Ovary (tissue), 9 donors: ENCODE data around the gene HNRNPU. TPM values are rescaled to one million over a fixed set of nuclear protein-coding genes. Genes with fewer than 3 reads are reported as not detected.

Source experiments
- DNase-seq, 5 donors: peaks; one replicate each; pipeline ENCODE4 v3.0.0-alpha.2; 2019 to 2020
- H3K27ac ChIP-seq, 2 donors: fragments of 200-600 bp; one replicate each; pipeline versions ENCODE4 v1.5.1 to v1.8.0; 2019 to 2022
- H3K27me3 ChIP-seq: fragments of 200-600 bp; one replicate; pipeline ENCODE4 v1.8.0; 2022
- H3K36me3 ChIP-seq: fragments of 200-600 bp; sonication (generic); one replicate; pipeline ENCODE4 v1.5.1; 2019
- H3K4me1 ChIP-seq: one replicate; pipeline ENCODE4 v1.8.1; 2013; ENCODE audit warnings: mild to moderate bottlenecking, moderate library complexity; ENCODE audit not compliant: insufficient read depth
- H3K4me3 ChIP-seq: fragments of 200-600 bp; sonication (generic); one replicate; pipeline ENCODE4 v1.5.1; 2017
- H3K9me3 ChIP-seq, 2 donors: fragments of 200-600 bp in 1 of 2; sonication (generic) in 1 of 2; one replicate each; pipeline versions ENCODE4 v1.5.1 to v1.8.1; 2013 to 2019; ENCODE audit warnings: mild to moderate bottlenecking in 1 of 2, moderate library complexity in 1 of 2
- EP300 ChIP-seq: sonication (generic); formaldehyde crosslinking; IDR thresholded peaks from one replicate; pipeline ENCODE4 v1.6.1; 2017; ENCODE audit warnings: antibody characterized with exemption
- POLR2A ChIP-seq: fragments of 450-650 bp; IDR thresholded peaks from one replicate; pipeline ENCODE4 v1.6.1; 2017; ENCODE audit warnings: antibody characterized with exemption, mild to moderate bottlenecking, moderate library complexity
- WGBS, 3 donors: extraction: QIAGEN DNeasy Blood & Tissue Kit in 1 of 3; methylation state at CpG; one replicate each; pipeline versions ENCODE4 v1.1.5 to v1.1.7; 2013 to 2017; 5-methylcytosine and 5-hydroxymethylcytosine counted together
- intact Hi-C, 4 donors: fragments of 100-400 bp; cut with DNase I; formaldehyde crosslinking; loops; one replicate each; pipeline versions ENCODE4 v1.11.0 to v1.15.1; 2022 to 2023
- polyA plus RNA-seq, 2 donors: library from polyadenylated mRNA; stranded (reverse); fragments of 200-250 nt in 1 of 2; fragments of 350-450 nt in 1 of 2; fragmentation: Illumina TruSeq in 1 of 2; extraction: RNeasy Lipid Tissue Mini Kit (QIAGEN cat#74804) in 1 of 2; gene quantifications; one replicate each; pipeline ENCODE4 v1.2.3, GENCODE V29; 2013 to 2014
- total RNA-seq, 7 donors: library from RNA; depleted of rRNA in 2 of 7; stranded (reverse); fragments of >200 nt in 2 of 7; fragmentation: NEBNext Ultra II Directional in 3 of 7; extraction: Animal tissue kit (Norgen Biotek cat#: 25700) in 3 of 7; gene quantifications; one replicate each; pipeline versions ENCODE4 v1.1.0 to v1.2.4, GENCODE V29; 2016 to 2023
- TF ChIP-seq, protein P1 (sequence below), 3 donors: fragments of 450-650 bp in 2 of 3; fragments of 200-600 bp in 1 of 3; IDR thresholded peaks; one replicate each; pipeline versions ENCODE4 v1.5.1 to v1.8.0; 2016 to 2022; ENCODE audit warnings: antibody characterized with exemption in 3 of 3, mild to moderate bottlenecking in 1 of 3
- donor health status: DM: no; HTN: no; CAD: no; lungs with moderate emphysema.
- donor health status: DM: no; HTN: no; CAD: no.
- donor health status: Bipolar disorder and iron deficiency.
- donor health status: DM: yes; HTN: yes; CAD: no.
- donor health status: DM: no; HTN: no; CAD: no.
- donor health status: DM: yes; HTN: yes; CAD: no.

The HNRNPU gene
- total and polyA plus RNA-seq, 9 donors: 163 to 408 (median 314) TPM

DNA sequence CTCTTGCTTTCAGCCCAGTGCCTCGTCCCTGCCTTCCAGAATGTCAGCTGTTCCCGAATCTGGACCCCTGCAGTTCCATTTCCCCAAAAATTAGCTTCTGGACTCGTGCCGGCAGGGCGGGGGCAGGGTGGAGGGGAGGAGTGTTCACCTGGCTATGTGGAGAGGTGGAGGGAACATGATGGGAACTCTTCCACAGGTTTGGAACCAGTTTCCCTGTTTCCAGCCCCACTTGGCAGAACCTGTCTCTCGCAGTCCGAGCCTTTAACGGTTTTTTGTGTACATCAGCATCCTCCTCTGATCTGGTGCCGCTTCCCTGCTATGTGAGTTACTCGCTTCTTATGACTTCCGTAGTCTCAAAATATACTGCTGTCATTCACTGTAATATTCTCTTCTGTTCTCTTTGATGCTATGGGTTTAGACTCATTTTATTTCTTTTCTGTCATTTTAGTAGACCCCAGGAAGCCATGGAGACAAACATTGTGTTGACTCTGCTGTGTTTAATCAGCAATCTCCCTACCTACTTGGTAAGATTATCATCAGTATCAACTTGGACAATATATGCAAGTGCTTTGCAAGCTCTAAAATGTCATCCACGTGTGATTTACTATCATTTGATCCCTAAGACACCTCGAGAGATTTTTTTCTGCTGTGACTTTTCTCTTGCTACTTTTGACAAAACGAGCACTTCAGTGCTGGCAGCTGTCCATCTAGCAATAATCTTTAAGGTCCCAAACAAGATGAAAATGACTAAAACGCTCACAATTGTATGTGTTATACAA, 33.3 kb upstream of the HNRNPU start:
- WGBS, 3 donors: 81 to 82% (median 81%) methylated on average over 15 of the region's 15 CpGs
- Histone ChIP-seq H3K27me3 (no peaks in the 10 kb centered on the region), H3K27ac (no peak overlapping the region), H3K4me3 (no peak overlapping the region), H3K4me1 (no peaks in the 10 kb centered on the region), H3K36me3 (no peaks in the 10 kb centered on the region), H3K9me3 (no peaks in the 10 kb centered on the region)
- TF ChIP-seq POLR2A (no peak), EP300 (no peak)
- TF ChIP-seq, protein P1, sequence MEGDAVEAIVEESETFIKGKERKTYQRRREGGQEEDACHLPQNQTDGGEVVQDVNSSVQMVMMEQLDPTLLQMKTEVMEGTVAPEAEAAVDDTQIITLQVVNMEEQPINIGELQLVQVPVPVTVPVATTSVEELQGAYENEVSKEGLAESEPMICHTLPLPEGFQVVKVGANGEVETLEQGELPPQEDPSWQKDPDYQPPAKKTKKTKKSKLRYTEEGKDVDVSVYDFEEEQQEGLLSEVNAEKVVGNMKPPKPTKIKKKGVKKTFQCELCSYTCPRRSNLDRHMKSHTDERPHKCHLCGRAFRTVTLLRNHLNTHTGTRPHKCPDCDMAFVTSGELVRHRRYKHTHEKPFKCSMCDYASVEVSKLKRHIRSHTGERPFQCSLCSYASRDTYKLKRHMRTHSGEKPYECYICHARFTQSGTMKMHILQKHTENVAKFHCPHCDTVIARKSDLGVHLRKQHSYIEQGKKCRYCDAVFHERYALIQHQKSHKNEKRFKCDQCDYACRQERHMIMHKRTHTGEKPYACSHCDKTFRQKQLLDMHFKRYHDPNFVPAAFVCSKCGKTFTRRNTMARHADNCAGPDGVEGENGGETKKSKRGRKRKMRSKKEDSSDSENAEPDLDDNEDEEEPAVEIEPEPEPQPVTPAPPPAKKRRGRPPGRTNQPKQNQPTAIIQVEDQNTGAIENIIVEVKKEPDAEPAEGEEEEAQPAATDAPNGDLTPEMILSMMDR (IDR thresholded peaks at IDR 0.05): no peak
- no peak for DNase-seq
- intact Hi-C loops: no loop called here

DNA sequence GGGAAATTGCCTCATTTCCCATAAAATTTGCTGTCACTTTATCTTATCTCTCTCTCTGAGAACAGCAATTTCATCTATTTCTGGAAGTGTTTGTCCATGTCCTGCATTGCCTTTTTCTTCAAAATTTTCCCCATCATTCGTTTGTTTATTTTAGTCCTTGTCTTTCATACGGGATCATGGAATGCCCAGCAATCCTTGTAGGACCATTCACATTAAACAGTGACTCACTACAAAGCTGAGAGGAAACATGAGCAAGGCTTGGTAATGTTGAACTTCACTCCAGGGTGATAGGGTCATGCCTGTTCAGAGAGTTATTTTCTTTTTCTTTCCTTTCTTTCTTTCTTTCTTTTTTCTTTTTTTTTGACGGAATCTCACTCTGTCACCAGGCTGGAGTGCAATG, 32.2 kb upstream of the HNRNPU start:
- no peaks in the 10 kb centered on the region for H3K4me1 ChIP-seq
- TF ChIP-seq, protein P1 (IDR thresholded peaks at IDR 0.05): no peak
- TF ChIP-seq POLR2A (no peak), EP300 (no peak)
- H3K27ac ChIP-seq: no peak overlapping the region
- no peaks in the 10 kb centered on the region for H3K36me3 ChIP-seq
- no peaks in the 10 kb centered on the region for H3K9me3 ChIP-seq
- no peak for DNase-seq
- 61 to 66% (median 65%) methylated on average over 3 of the region's 3 CpGs for WGBS, 3 donors
- intact Hi-C loops: no loop called here
- H3K27me3 ChIP-seq: no peaks in the 10 kb centered on the region
- no peak overlapping the region for H3K4me3 ChIP-seq

DNA sequence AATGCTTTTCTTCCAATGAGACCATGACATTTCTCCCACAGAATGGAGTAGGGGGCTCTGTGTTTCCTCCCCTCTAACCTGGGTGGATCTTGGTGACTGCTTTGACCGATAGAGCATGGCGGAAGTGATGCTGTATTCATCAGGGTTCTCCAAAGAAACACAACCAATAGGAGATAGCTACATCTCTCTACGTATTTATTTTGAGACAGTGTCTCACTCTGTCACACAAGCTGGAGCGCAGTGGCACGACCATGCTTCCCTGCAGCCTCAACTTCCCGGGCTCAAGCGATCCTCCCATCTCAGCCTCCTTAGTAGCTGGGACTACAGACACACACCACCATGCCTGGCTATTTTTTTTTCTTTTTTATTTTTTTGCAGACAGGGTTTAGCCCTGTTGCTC, 29.5 kb upstream of the HNRNPU start:
- H3K4me3 ChIP-seq: no peak overlapping the region
- no peak overlapping the region for H3K27ac ChIP-seq
- intact Hi-C loops: no loop called here
- H3K9me3 ChIP-seq: no peaks in the 10 kb centered on the region
- no peak for DNase-seq
- H3K27me3 ChIP-seq: no peaks in the 10 kb centered on the region
- TF ChIP-seq EP300 (no peak), POLR2A (no peak)
- TF ChIP-seq, protein P1 (IDR thresholded peaks at IDR 0.05): no peak
- H3K36me3 ChIP-seq: no peaks in the 10 kb centered on the region
- WGBS, 3 donors: 92 to 95% (median 94%) methylated on average over 7 of the region's 7 CpGs
- H3K4me1 ChIP-seq: no peaks in the 10 kb centered on the region

DNA sequence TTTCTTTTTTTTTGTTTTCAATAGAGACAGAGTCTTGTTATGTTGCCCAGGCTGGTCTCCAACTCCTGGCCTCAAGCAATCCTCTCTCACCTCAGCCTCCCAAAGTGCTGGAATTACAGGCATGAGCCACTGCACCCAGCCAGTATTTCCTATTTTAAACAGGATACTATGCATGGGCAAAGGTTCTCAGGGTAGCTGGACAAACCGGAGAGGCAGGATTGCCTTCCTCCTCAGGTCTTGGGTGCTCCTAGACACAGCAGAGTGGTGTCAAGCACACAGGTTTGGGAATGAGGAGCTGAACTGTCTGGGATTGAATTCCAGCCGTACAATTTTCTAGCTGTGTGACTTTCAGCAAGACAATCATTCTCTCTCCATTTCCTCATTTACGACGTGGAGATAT, 22.9 kb upstream of the HNRNPU start:
- H3K4me3 ChIP-seq: no peak overlapping the region
- intact Hi-C loops: no loop called here

More for the DNA sequence above, 22.9 kb upstream of the HNRNPU start:
- H3K9me3 ChIP-seq: no peaks in the 10 kb centered on the region
- H3K4me1 ChIP-seq: no peaks in the 10 kb centered on the region
- no peak for DNase-seq
- H3K36me3 ChIP-seq: no peaks in the 10 kb centered on the region
- 90 to 93% (median 91%) methylated on average over 4 of the region's 4 CpGs for WGBS, 3 donors
- TF ChIP-seq EP300 (no peak), POLR2A (no peak)
- TF ChIP-seq, protein P1 (IDR thresholded peaks at IDR 0.05): no peak
- H3K27me3 ChIP-seq: no peaks in the 10 kb centered on the region
- H3K27ac ChIP-seq: no peak overlapping the region
